Thyroid gland (tissue), 4 donors: ENCODE data around the gene RASA3. TPM values are rescaled to one million over a fixed set of nuclear protein-coding genes. Genes with fewer than 3 reads are reported as not detected.

Experiments used
- DNase-seq, 2 donors: peaks; one replicate each; pipeline ENCODE4 v3.0.0-alpha.2; 2019
- H3K27ac ChIP-seq, 3 donors: fragments of 200-600 bp; sonication (generic); 1 replicate in 2 of 3; 2 replicates in 1 of 3; pipeline ENCODE4 v1.5.1; 2016 to 2019; ENCODE audit warnings: mild to moderate bottlenecking in 1 of 3, moderate library complexity in 1 of 3
- H3K27me3 ChIP-seq: fragments of 200-600 bp; sonication (generic); one replicate; pipeline ENCODE4 v1.5.1; 2019
- H3K36me3 ChIP-seq, 2 donors: fragments of 200-600 bp; sonication (generic); one replicate each; pipeline ENCODE4 v1.5.1; 2016 to 2019
- H3K4me1 ChIP-seq, 2 donors: fragments of 200-600 bp; sonication (generic); one replicate each; pipeline ENCODE4 v1.5.1; 2017 to 2019
- H3K4me3 ChIP-seq, 3 donors: fragments of 200-600 bp; sonication (generic); replicated peaks in 1 of 3; 1 replicate in 2 of 3; 2 replicates in 1 of 3; pipeline ENCODE4 v1.5.1; 2016; ENCODE audit warnings: mild to moderate bottlenecking in 1 of 3
- H3K9me3 ChIP-seq: fragments of 200-600 bp; sonication (generic); one replicate; pipeline ENCODE4 v1.5.1; 2017
- CTCF ChIP-seq, 6 experiments: fragments of 200-600 bp in 3 of 6; fragments of 450-650 bp in 3 of 6; sonication (generic) in 3 of 6; IDR thresholded peaks; one replicate each; pipeline ENCODE4 v1.5.1; 2016 to 2019; ENCODE audit warnings: antibody characterized with exemption in 6 of 6, mild to moderate bottlenecking in 2 of 6, inconsistent platforms in 1 of 6, moderate library complexity in 1 of 6
- POLR2A ChIP-seq, 2 donors: fragments of 450-650 bp; IDR thresholded peaks; one replicate each; pipeline ENCODE4 v1.6.1; 2017; ENCODE audit warnings: antibody characterized with exemption in 2 of 2, mild to moderate bottlenecking in 2 of 2, moderate library complexity in 1 of 2
- WGBS, 2 donors: methylation state at CpG; one replicate each; pipeline ENCODE4 v1.1.5; 2017; 5-methylcytosine and 5-hydroxymethylcytosine counted together
- intact Hi-C: fragments of 100-400 bp; cut with DNase I; formaldehyde crosslinking; loops from one replicate; pipeline ENCODE4 v1.15.1; 2023
- total RNA-seq, 4 donors: library from RNA; depleted of rRNA; stranded (reverse); fragments of >200 nt; gene quantifications; one replicate each; pipeline ENCODE4 v1.2.3, GENCODE V29; 2016

RASA3 gene
- total RNA-seq, 4 donors from 2014 or later, result 22.3 to 32.3 (median 25.5) TPM

GRCh38 chr13:113946409-113947181, 185.8 kb downstream of the RASA3 start:
- H3K36me3 ChIP-seq, result no peaks in the 10 kb centered on the region
- intact Hi-C loops, result loop anchor here (5.0 kb wide), 1 partner anchor 129 kb away; no protein-coding TSS in a partner anchor
- TF ChIP-seq CTCF (IDR thresholded peaks at IDR 0.05) (no peak), POLR2A (IDR thresholded peaks at IDR 0.05) (no peak)
- WGBS, 2 donors, result 81% methylated on average over 4 to 21 of the region's 26 CpGs
- no peaks in the 10 kb centered on the region for H3K9me3 ChIP-seq
- H3K27ac ChIP-seq, result no peak overlapping the region
- H3K27me3 ChIP-seq, result no peaks in the 10 kb centered on the region
- no peak overlapping the region for H3K4me3 ChIP-seq
- no peak for DNase-seq
- peaks cover 0 to 11% of the 10 kb centered on the region in 2 donors for H3K4me1 ChIP-seq

GRCh38 chr13:113945857-113946408, 186.5 kb downstream of the RASA3 start:
- Histone ChIP-seq H3K4me3 (no peak overlapping the region), H3K9me3 (no peaks in the 10 kb centered on the region), H3K27me3 (no peaks in the 10 kb centered on the region), H3K27ac (no peak overlapping the region), H3K36me3 (no peaks in the 10 kb centered on the region), H3K4me1 (peaks cover 0 to 4% of the 10 kb centered on the region in 2 donors)
- intact Hi-C loops, result loop anchor here (5.0 kb wide), 1 partner anchor 129 kb away; no protein-coding TSS in a partner anchor
- no peak for TF ChIP-seq POLR2A (IDR thresholded peaks at IDR 0.05)
- no peak for TF ChIP-seq CTCF (IDR thresholded peaks at IDR 0.05)
- DNase-seq, result no peak
- 87 to 92% methylated on average over 26 of the region's 26 CpGs for WGBS, 2 donors

DNA sequence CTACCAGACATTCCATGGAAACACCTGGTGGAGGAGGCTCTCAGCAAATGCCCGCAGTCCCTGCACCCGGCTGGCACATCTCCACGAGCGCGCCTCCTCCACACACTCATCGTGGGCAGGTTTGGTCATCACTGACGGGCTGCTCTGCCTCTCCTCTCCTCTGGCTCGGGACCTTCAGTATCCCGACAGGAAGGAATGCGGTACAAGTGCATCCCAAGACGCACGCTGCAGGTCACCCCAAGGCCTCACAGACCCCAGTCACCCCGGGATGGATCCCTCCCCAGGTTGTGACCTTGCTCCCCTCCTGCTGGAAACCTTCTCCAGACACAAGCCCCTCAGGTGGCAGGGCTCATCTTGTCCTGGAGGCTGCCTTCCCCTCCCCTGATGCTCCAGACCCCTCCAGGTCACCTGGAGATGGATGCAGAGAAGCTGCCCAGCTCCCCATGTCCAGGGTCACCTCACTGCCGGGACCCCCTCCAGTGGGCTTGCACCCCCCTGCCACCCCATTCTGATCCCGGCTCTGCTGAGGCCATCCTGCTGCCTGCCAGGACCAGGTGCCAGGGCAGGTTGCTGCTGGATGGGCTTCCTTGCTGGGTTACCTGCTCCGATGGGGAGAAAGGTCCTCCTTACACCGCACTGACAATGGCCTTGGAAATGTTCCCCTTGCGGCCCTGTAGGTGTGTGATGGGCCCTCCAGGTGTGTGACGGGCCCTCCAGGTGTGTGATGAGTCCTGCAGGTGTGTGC, 188.4 kb downstream of the RASA3 start:
- intact Hi-C loops, result no loop called here

GRCh38 chr13:113942591-113943103, 189.8 kb downstream of the RASA3 start:
- Histone ChIP-seq H3K4me3 (no peak overlapping the region), H3K9me3 (no peaks in the 10 kb centered on the region), H3K36me3 (no peaks in the 10 kb centered on the region), H3K4me1 (no peaks in the 10 kb centered on the region), H3K27ac (no peak overlapping the region), H3K27me3 (no peaks in the 10 kb centered on the region)
- intact Hi-C loops, result no loop called here
- TF ChIP-seq POLR2A (IDR thresholded peaks at IDR 0.05) (no peak), CTCF (IDR thresholded peaks at IDR 0.05) (no peak)
- DNase-seq, result no peak
- WGBS, 2 donors, result 93% methylated on average over 22 to 23 of the region's 23 CpGs

More for the DNA sequence above, 188.4 kb downstream of the RASA3 start:
- no peak for DNase-seq
- H3K4me1 ChIP-seq, result no peaks in the 10 kb centered on the region
- no peaks in the 10 kb centered on the region for H3K9me3 ChIP-seq
- no peaks in the 10 kb centered on the region for H3K36me3 ChIP-seq
- WGBS, 2 donors, result 92% methylated on average over 15 to 18 of the region's 19 CpGs
- no peak overlapping the region for H3K4me3 ChIP-seq
- TF ChIP-seq POLR2A (IDR thresholded peaks at IDR 0.05) (no peak), CTCF (IDR thresholded peaks at IDR 0.05) (no peak)
- H3K27me3 ChIP-seq, result no peaks in the 10 kb centered on the region
- H3K27ac ChIP-seq, result no peak overlapping the region
